SK-N-SH (cell line): Measurements from ENCODE around the gene TSPAN7. TPM values are rescaled to one million over a fixed set of nuclear protein-coding genes. Genes with fewer than 3 reads are reported as not detected.

Experiments
- CTCF ChIA-PET: fragments of 300-600, 350-600 bp; formaldehyde crosslinking; extraction: SDS; loops from one replicate; lab custom pipeline; 2021; lab: Yijun Ruan, JAX
- POLR2A ChIA-PET: fragments of 350-600 bp; sonication (Branson Sonifier 250); formaldehyde crosslinking; extraction: SDS; loops from one replicate; lab custom pipeline; 2020; ENCODE audit warnings: antibody characterized with exemption, inconsistent platforms; lab: Yijun Ruan, JAX
- DNase-seq: peaks from one replicate; pipeline ENCODE4 v3.0.0; 2012
- H2AFZ ChIP-seq: fragments of 200-600 bp; sonication (generic); 2 replicates; pipeline ENCODE4 v1.8.1; 2016; ENCODE audit warnings: antibody characterized with exemption, mild to moderate bottlenecking, low read depth
- H3F3A ChIP-seq: fragments of 200-600 bp; sonication (generic); replicated peaks from 2 replicates; pipeline ENCODE3; 2016; ENCODE audit warnings: antibody characterized with exemption, mild to moderate bottlenecking; ENCODE audit not compliant: insufficient read depth
- H3K27ac ChIP-seq, 2 experiments: fragments of 200-500 bp in 1 of 2; fragments of 200-600 bp in 1 of 2; sonication (Bioruptor generic) in 1 of 2; sonication (generic), shearing (Covaris generic) in 1 of 2; 2 replicates each; pipeline versions ENCODE4 v1.5.1 to v1.6.1; 2014 to 2016; ENCODE audit warnings: low read depth in 2 of 2, inconsistent platforms in 1 of 2, low read length in 1 of 2, mild to moderate bottlenecking in 1 of 2, mixed read lengths in 1 of 2
- H3K27me3 ChIP-seq: fragments of 200-600 bp; sonication (generic), shearing (Covaris generic); 2 replicates; pipeline ENCODE4 v1.6.1; 2016; ENCODE audit warnings: mixed run types; ENCODE audit not compliant: insufficient read depth
- H3K36me3 ChIP-seq, 2 experiments: fragments of 200-500 bp in 1 of 2; fragments of 200-600 bp in 1 of 2; sonication (Bioruptor generic) in 1 of 2; sonication (generic) in 1 of 2; replicated peaks in 1 of 2; 2 replicates each; pipeline versions ENCODE3 to v1.5.1; 2014 to 2016; ENCODE audit warnings: low read length in 1 of 2, mild to moderate bottlenecking in 1 of 2; ENCODE audit not compliant: insufficient read depth in 2 of 2, control insufficient read depth in 1 of 2
- H3K4me1 ChIP-seq, 2 experiments: fragments of 200-500 bp in 1 of 2; fragments of 200-600 bp in 1 of 2; sonication (Bioruptor generic) in 1 of 2; sonication (generic), shearing (Covaris generic) in 1 of 2; 2 replicates each; pipeline versions ENCODE4 v1.5.1 to v1.6.1; 2014 to 2016; ENCODE audit warnings: low read depth in 1 of 2, low read length in 1 of 2, mixed run types in 1 of 2; ENCODE audit not compliant: insufficient read depth in 2 of 2, control insufficient read depth in 1 of 2
- H3K4me2 ChIP-seq: fragments of 200-600 bp; sonication (generic), shearing (Covaris generic); 2 replicates; pipeline ENCODE4 v1.6.1; 2017; ENCODE audit warnings: mixed run types
- H3K4me3 ChIP-seq, 2 experiments: fragments of 200-500 bp in 1 of 2; fragments of 200-600 bp in 1 of 2; sonication (Bioruptor generic) in 1 of 2; sonication (generic), shearing (Covaris generic) in 1 of 2; 2 replicates each; pipeline versions ENCODE4 v1.5.1 to v1.8.1; 2014 to 2016; ENCODE audit warnings: low read depth in 2 of 2, inconsistent platforms in 1 of 2, low read length in 1 of 2, mild to moderate bottlenecking in 1 of 2, mixed read lengths in 1 of 2, moderate library complexity in 1 of 2
- H3K79me2 ChIP-seq: fragments of 200-600 bp; sonication (generic); 2 replicates; pipeline ENCODE4 v1.8.1; 2017; ENCODE audit warnings: mild to moderate bottlenecking; ENCODE audit not compliant: insufficient read depth
- H3K9ac ChIP-seq: fragments of 200-600 bp; sonication (generic); 2 replicates; pipeline ENCODE4 v1.6.1; 2017; ENCODE audit warnings: mixed run types
- H3K9me2 ChIP-seq: fragments of 200-600 bp; sonication (generic); 2 replicates; pipeline ENCODE4 v1.6.1; 2017; ENCODE audit warnings: mixed run types
- H3K9me3 ChIP-seq: fragments of 200-600 bp; sonication (generic); 2 replicates; pipeline ENCODE4 v1.6.1; 2017; ENCODE audit warnings: mixed run types, mild to moderate bottlenecking, moderate library complexity
- H4K20me1 ChIP-seq: fragments of 200-600 bp; sonication (generic); 2 replicates; pipeline ENCODE4 v1.6.1; 2017; ENCODE audit warnings: mild to moderate bottlenecking, mixed run types; ENCODE audit not compliant: insufficient read depth
- CHD2 ChIP-seq: fragments of 150-350 bp; IDR thresholded peaks from 2 replicates; pipeline ENCODE4 v1.6.1; 2018; ENCODE audit warnings: low read length; ENCODE audit not compliant: partially characterized antibody
- ELF1 ChIP-seq: IDR thresholded peaks from 2 replicates; pipeline ENCODE4 v1.4.0; 2012
- EZH2phosphoT487 ChIP-seq: fragments of 200-600 bp; sonication (generic); IDR thresholded peaks from 2 replicates; pipeline ENCODE4 v1.6.1; 2017; ENCODE audit warnings: low read depth, mixed run types, mild to moderate bottlenecking, antibody characterized with exemption, moderate library complexity, borderline replicate concordance
- FOSL2 ChIP-seq: IDR thresholded peaks from 2 replicates; pipeline ENCODE4 v1.4.0; 2012; ENCODE audit warnings: low read depth, mild to moderate bottlenecking, moderate library complexity, borderline replicate concordance
- FOXJ3 ChIP-seq: sonication (generic); formaldehyde crosslinking; IDR thresholded peaks from 2 replicates; pipeline ENCODE4 v1.5.1; 2020; ENCODE audit warnings: mild to moderate bottlenecking, missing genetic modification reagents
- GATA2 ChIP-seq: sonication (generic); formaldehyde crosslinking; IDR thresholded peaks from 2 replicates; pipeline ENCODE4 v1.5.0; 2020; ENCODE audit warnings: mild to moderate bottlenecking, missing genetic modification reagents
- MXI1 ChIP-seq: IDR thresholded peaks from 2 replicates; pipeline ENCODE4 v1.6.1; 2012; ENCODE audit warnings: mild to moderate bottlenecking, low read depth, low read length, improper control_type of control experiment
- NFIC ChIP-seq: IDR thresholded peaks from 2 replicates; pipeline ENCODE4 v1.4.0; 2012; ENCODE audit warnings: borderline replicate concordance
- NRF1 ChIP-seq: IDR thresholded peaks from 2 replicates; pipeline ENCODE4 v1.6.1; 2012; ENCODE audit warnings: low read depth, mild to moderate bottlenecking, low read length
- RAD21 ChIP-seq: IDR thresholded peaks from 2 replicates; pipeline ENCODE4 v1.6.1; 2012; ENCODE audit warnings: mild to moderate bottlenecking, low read length
- RCOR1 ChIP-seq: fragments of 150-350 bp; IDR thresholded peaks from 2 replicates; pipeline ENCODE4 v1.6.1; 2017; ENCODE audit warnings: antibody characterized with exemption, low read length
- RFX5 ChIP-seq: IDR thresholded peaks from 2 replicates; pipeline ENCODE4 v1.6.1; 2012; ENCODE audit warnings: mild to moderate bottlenecking, improper control_type of control experiment, low read length
- RXRA ChIP-seq: IDR thresholded peaks from 2 replicates; pipeline ENCODE4 v1.4.0; 2012; ENCODE audit warnings: low read depth, mild to moderate bottlenecking, borderline replicate concordance
- SIN3A ChIP-seq: IDR thresholded peaks from 2 replicates; pipeline ENCODE4 v1.6.1; 2012; ENCODE audit warnings: low read depth, mild to moderate bottlenecking, low read length, moderate library complexity, borderline replicate concordance
- SMC3 ChIP-seq: IDR thresholded peaks from 2 replicates; pipeline ENCODE4 v1.6.1; 2012; ENCODE audit warnings: low read depth, low read length, improper control_type of control experiment
- YY1 ChIP-seq: IDR thresholded peaks from 2 replicates; pipeline ENCODE4 v1.4.0; 2012; ENCODE audit warnings: low read depth, mild to moderate bottlenecking
- WGBS: methylation state at CpG from one replicate; pipeline ENCODE4 v1.1.6; 2017; ENCODE audit warnings: low lambda C conversion rate; 5-methylcytosine and 5-hydroxymethylcytosine counted together
- polyA plus RNA-seq, 3 experiments: library from polyadenylated mRNA; depleted of rRNA; stranded (reverse); fragments of >200 nt; gene quantifications; 2 replicates each; pipeline ENCODE4 v1.2.3, GENCODE V29; 2012
- TF ChIP-seq, protein P1 (sequence below): fragments of 200-600 bp; sonication (generic); IDR thresholded peaks from 2 replicates; pipeline ENCODE4 v1.6.1; 2017; ENCODE audit warnings: antibody characterized with exemption, mild to moderate bottlenecking, moderate library complexity

Gene TSPAN7
- polyA plus RNA-seq, 1 of the 3 experiments (the other 2 are of a cell fraction): 0.39 TPM

DNA sequence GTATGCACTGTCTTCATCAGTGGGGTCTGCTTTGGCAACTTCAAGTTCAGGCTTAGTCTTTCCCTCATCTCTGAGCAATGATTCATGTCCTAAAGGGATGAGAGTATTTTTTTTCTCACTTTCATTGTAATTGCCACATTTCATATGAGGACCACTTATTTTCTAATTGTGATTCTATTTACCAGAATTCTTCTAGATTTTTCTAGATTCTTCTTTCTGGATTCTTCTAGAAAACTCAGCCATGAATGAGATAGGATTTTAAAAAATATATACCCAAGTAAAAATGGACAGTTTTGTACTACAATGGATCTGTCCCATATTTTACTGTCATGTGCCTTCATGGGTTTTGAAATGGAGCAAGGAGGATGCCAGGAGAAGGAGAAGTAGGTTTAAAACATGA, 78.4 kb downstream of the TSPAN7 start (continued):
- TF ChIP-seq, protein P1, sequence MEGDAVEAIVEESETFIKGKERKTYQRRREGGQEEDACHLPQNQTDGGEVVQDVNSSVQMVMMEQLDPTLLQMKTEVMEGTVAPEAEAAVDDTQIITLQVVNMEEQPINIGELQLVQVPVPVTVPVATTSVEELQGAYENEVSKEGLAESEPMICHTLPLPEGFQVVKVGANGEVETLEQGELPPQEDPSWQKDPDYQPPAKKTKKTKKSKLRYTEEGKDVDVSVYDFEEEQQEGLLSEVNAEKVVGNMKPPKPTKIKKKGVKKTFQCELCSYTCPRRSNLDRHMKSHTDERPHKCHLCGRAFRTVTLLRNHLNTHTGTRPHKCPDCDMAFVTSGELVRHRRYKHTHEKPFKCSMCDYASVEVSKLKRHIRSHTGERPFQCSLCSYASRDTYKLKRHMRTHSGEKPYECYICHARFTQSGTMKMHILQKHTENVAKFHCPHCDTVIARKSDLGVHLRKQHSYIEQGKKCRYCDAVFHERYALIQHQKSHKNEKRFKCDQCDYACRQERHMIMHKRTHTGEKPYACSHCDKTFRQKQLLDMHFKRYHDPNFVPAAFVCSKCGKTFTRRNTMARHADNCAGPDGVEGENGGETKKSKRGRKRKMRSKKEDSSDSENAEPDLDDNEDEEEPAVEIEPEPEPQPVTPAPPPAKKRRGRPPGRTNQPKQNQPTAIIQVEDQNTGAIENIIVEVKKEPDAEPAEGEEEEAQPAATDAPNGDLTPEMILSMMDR: no peak
- TF ChIP-seq GATA2 (CRISPR knock-in tag): no peak
- no peak for TF ChIP-seq RFX5
- TF ChIP-seq FOXJ3 (CRISPR knock-in tag): no peak

DNA sequence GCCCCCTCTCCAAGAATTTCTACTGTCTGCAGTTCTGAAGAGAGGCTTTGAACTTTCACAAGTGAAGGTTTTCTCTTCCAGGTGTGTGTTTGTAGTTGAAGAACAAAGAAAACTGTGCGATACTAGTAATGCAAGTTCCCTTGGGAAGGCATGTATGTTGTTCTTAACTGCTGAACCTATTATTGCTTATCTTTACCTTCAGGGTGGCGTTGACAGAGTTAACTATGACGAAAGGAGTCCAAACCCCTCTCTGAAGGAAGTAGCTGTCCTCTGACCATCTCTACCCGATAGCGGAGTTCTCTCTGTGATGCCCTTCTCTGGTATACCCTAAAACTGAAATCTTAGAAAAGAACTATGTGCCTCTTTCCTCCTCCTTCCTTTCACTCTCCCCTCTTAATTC, 79.9 kb downstream of the TSPAN7 start:
- CTCF ChIA-PET: no interaction called here

DNA sequence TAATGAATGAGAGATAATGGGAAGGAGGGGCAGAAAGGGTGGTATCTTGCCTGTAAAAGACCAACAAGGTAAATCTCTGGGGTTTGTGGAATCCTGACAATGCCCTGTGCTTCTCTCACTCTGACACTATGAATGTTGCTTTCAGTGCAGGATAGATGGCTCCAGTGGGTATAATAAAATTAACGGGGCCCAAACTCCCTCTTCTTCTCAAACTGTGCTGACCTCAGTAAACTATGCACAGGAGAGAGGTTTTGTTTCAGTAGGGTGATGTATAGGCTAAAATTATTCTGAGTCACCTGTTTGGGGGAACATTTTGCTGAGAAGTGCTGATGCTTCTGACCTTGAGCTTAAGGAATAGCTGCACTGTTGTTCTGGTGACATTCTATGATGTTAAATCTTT, 82.6 kb downstream of the TSPAN7 start:
- ChIA-PET CTCF (interaction anchor here (1.2 kb wide), 1 partner anchor 10 kb away, joined by 6 read pairs; no protein-coding TSS in a partner anchor), POLR2A (no interaction called here)
- Histone ChIP-seq H3F3A (no peaks in the 10 kb centered on the region), H3K4me2 (no peak overlapping the region), H2AFZ (no peak overlapping the region), H3K27me3 (no peaks in the 10 kb centered on the region; the same call in 1 of the 2 replicates), H3K9me3 (no peaks in the 10 kb centered on the region), H3K9ac (no peak overlapping the region), H3K79me2 (no peaks in the 10 kb centered on the region), H3K36me3 (no peaks in the 10 kb centered on the region), H3K9me2 (no peaks in the 10 kb centered on the region), H3K4me3 (no peak overlapping the region), H3K4me1 (no peaks in the 10 kb centered on the region), H3K27ac (no peak overlapping the region), H4K20me1 (no peaks in the 10 kb centered on the region)
- DNase-seq: no peak
- 40% methylated on average over 1 of the region's 1 CpG for WGBS
- TF ChIP-seq SIN3A (no peak), CHD2 (no peak), NRF1 (no peak)

More for the DNA sequence above, 79.9 kb downstream of the TSPAN7 start:
- Histone ChIP-seq H3K4me2 (no peak overlapping the region), H3K9me2 (no peaks in the 10 kb centered on the region), H3K4me1 (peaks cover 0 to 4% of the 10 kb centered on the region in 2 experiments; a peak in 1 of 4 replicates), H4K20me1 (no peaks in the 10 kb centered on the region), H3K27me3 (peaks cover 4% of the 10 kb centered on the region; the same call in 1 of the 2 replicates), H3K4me3 (no peak overlapping the region), H2AFZ (no peak overlapping the region), H3K9me3 (no peaks in the 10 kb centered on the region), H3K27ac (no peak overlapping the region), H3K36me3 (no peaks in the 10 kb centered on the region), H3F3A (no peaks in the 10 kb centered on the region), H3K79me2 (no peaks in the 10 kb centered on the region), H3K9ac (no peak overlapping the region)
- 21% methylated on average over 5 of the region's 5 CpGs for WGBS
- TF ChIP-seq RFX5: no peak
- no peak for DNase-seq
- POLR2A ChIA-PET: no interaction called here

DNA sequence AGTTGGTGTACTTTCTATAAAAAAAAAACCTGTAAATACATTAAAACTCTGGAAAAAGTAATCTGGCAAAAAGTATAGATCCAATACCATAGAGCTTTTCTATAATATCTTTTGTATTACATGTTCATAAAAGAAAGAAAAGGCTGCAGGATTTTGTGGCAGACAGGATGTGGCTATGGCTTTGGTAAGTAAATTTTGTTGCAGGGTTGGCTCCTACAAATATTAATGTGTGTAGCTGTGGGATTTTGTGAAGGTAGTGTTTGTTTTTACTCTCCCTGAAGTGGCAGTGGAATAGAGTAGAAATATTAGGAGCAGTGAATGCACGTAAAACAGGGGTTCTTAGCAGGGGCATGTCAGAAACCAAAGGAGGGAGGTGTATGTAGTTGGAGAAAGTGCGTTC, 84.8 kb downstream of the TSPAN7 start:
- 40% methylated on average over 2 of the region's 2 CpGs for WGBS
- CTCF ChIA-PET: no interaction called here

More for the DNA sequence above, 84.8 kb downstream of the TSPAN7 start:
- no peak overlapping the region for H3K27ac ChIP-seq
- H2AFZ ChIP-seq: no peak overlapping the region
- no peaks in the 10 kb centered on the region; the same call in 1 of the 2 replicates for H3K27me3 ChIP-seq
- no peaks in the 10 kb centered on the region for H3K9me2 ChIP-seq
- no peak overlapping the region for H3K4me2 ChIP-seq
- no peak overlapping the region for H3K4me3 ChIP-seq
- POLR2A ChIA-PET: no interaction called here
- TF ChIP-seq RCOR1 (no peak), EZH2phosphoT487 (no peak), RFX5 (no peak), MXI1 (no peak), RXRA (no peak), ELF1 (no peak), SMC3 (no peak), FOSL2 (no peak), YY1 (no peak), NFIC (no peak), RAD21 (no peak), NRF1 (no peak), FOXJ3 (CRISPR knock-in tag) (no peak)
- TF ChIP-seq, all 33 proteins: peak for 0
- no peaks in the 10 kb centered on the region for H3K79me2 ChIP-seq
- DNase-seq: no peak
- H3K9me3 ChIP-seq: no peaks in the 10 kb centered on the region
- H4K20me1 ChIP-seq: no peaks in the 10 kb centered on the region
- no peak overlapping the region for H3K9ac ChIP-seq
- no peaks in the 10 kb centered on the region for H3F3A ChIP-seq
- H3K4me1 ChIP-seq: no peaks in the 10 kb centered on the region
- H3K36me3 ChIP-seq: no peaks in the 10 kb centered on the region
